IMR-90 (cell line): Measurements from ENCODE around the gene UFSP1. TPM values are rescaled to one million over a fixed set of nuclear protein-coding genes. Genes with fewer than 3 reads are reported as not detected.

Experiments used
- ATAC-seq: fragments of 200-7000 bp; cut with Tn5 transposase; 2 replicates; pipeline ENCODE4 v1.9.1; 2020; ENCODE audit warnings: low read depth, mild to moderate bottlenecking, moderate library complexity
- BruUV-seq: library from RNA; stranded (reverse); fragments of 400-500 nt; replicated peaks from 2 replicates; lab custom pipeline; 2021; lab: Mats Ljungman, UMichigan
- CTCF ChIA-PET: fragments of 300-600 bp; formaldehyde crosslinking; extraction: SDS; loops from one replicate; lab custom pipeline; 2021; ENCODE audit warnings: antibody characterized with exemption; lab: Yijun Ruan, JAX
- POLR2A ChIA-PET: fragments of 300-600 bp; sonication (Branson Sonifier 250); formaldehyde crosslinking; loops from one replicate; lab custom pipeline; 2022; ENCODE audit warnings: antibody characterized with exemption; ENCODE audit not compliant: unreplicated experiment; lab: Charles Lee
- DNase-seq: peaks from one replicate; pipeline ENCODE4 v3.0.0; 2013
- H2AFZ ChIP-seq: replicated peaks from 2 replicates; pipeline ENCODE3; 2013; ENCODE audit warnings: low read length, mild to moderate bottlenecking; ENCODE audit not compliant: poor library complexity
- H2AK5ac ChIP-seq: 2 replicates; pipeline ENCODE4 v1.6.1; 2013; ENCODE audit warnings: low read depth, low read length, inconsistent platforms
- H2AK9ac ChIP-seq: replicated peaks from 2 replicates; pipeline ENCODE3; 2013; ENCODE audit warnings: mild to moderate bottlenecking, low read depth, low read length, moderate library complexity; ENCODE audit not compliant: poor library complexity
- H2BK120ac ChIP-seq: 2 replicates; pipeline ENCODE4 v1.6.1; 2013; ENCODE audit warnings: low read depth, low read length, inconsistent platforms
- H2BK15ac ChIP-seq: 3 replicates; pipeline ENCODE4 v1.6.1; 2013; ENCODE audit warnings: low read depth, low read length, inconsistent platforms
- H2BK20ac ChIP-seq: 2 replicates; pipeline ENCODE4 v1.6.1; 2013; ENCODE audit warnings: low read depth, mild to moderate bottlenecking, inconsistent platforms, low read length, moderate library complexity
- H2BK5ac ChIP-seq: 2 replicates; pipeline ENCODE4 v1.6.1; 2013; ENCODE audit warnings: mild to moderate bottlenecking, low read depth, low read length, inconsistent platforms; ENCODE audit not compliant: poor library complexity, severe bottlenecking
- H3K14ac ChIP-seq: replicated peaks from 2 replicates; pipeline ENCODE4 v1.6.1; 2013; ENCODE audit warnings: low read depth, low read length, inconsistent platforms
- H3K18ac ChIP-seq: 2 replicates; pipeline ENCODE4 v1.6.1; 2013; ENCODE audit warnings: low read depth, low read length, control low read depth
- H3K23ac ChIP-seq: 2 replicates; pipeline ENCODE4 v1.6.1; 2013; ENCODE audit warnings: low read depth, low read length, inconsistent platforms
- H3K27ac ChIP-seq: 2 replicates; pipeline ENCODE4 v1.5.1; 2013; ENCODE audit warnings: mild to moderate bottlenecking, control low read depth, low read length; ENCODE audit not compliant: insufficient read depth
- H3K27me3 ChIP-seq: 2 replicates; pipeline ENCODE4 v1.6.1; 2013; ENCODE audit warnings: low read length; ENCODE audit not compliant: control insufficient read depth, insufficient read depth
- H3K36me3 ChIP-seq: 2 replicates; pipeline ENCODE4 v1.6.1; 2013; ENCODE audit warnings: low read length, mixed read lengths; ENCODE audit not compliant: control insufficient read depth, insufficient read depth
- H3K4ac ChIP-seq: 2 replicates; pipeline ENCODE4 v1.6.1; 2013; ENCODE audit warnings: low read depth, low read length, inconsistent platforms
- H3K4me1 ChIP-seq: 2 replicates; pipeline ENCODE4 v1.6.1; 2013; ENCODE audit warnings: low read length, mixed read lengths; ENCODE audit not compliant: control insufficient read depth, insufficient read depth
- H3K4me2 ChIP-seq: 2 replicates; pipeline ENCODE4 v1.6.1; 2013; ENCODE audit warnings: low read depth, mild to moderate bottlenecking, control low read depth, low read length, moderate library complexity
- H3K4me3 ChIP-seq: 2 replicates; pipeline ENCODE4 v1.5.1; 2013; ENCODE audit warnings: low read depth, mild to moderate bottlenecking, control low read depth, low read length, moderate library complexity; ENCODE audit not compliant: insufficient read depth
- H3K56ac ChIP-seq: 2 replicates; pipeline ENCODE4 v1.6.1; 2013; ENCODE audit warnings: low read length, inconsistent platforms; ENCODE audit not compliant: insufficient read depth; ENCODE audit errors: extremely low read depth
- H3K79me1 ChIP-seq, 2 experiments: 2 replicates each; pipeline ENCODE4 v1.6.1; 2013; ENCODE audit warnings: low read length in 2 of 2, inconsistent platforms in 1 of 2, low read depth in 1 of 2
- H3K9ac ChIP-seq: 2 replicates; pipeline ENCODE4 v1.6.1; 2013; ENCODE audit warnings: low read depth, low read length, control low read depth
- H3K9me1 ChIP-seq: 2 replicates; pipeline ENCODE4 v1.6.1; 2013; ENCODE audit warnings: low read length, inconsistent platforms; ENCODE audit not compliant: insufficient read depth
- H3K9me3 ChIP-seq: 2 replicates; pipeline ENCODE4 v1.6.1; 2013; ENCODE audit warnings: low read length; ENCODE audit not compliant: control insufficient read depth, insufficient read depth
- H4K20me1 ChIP-seq: 2 replicates; pipeline ENCODE4 v1.6.1; 2013; ENCODE audit warnings: low read length, inconsistent platforms; ENCODE audit not compliant: insufficient read depth
- H4K5ac ChIP-seq: 2 replicates; pipeline ENCODE4 v1.6.1; 2013; ENCODE audit warnings: mild to moderate bottlenecking, low read depth, low read length, control low read depth
- H4K8ac ChIP-seq, 2 experiments: 2 replicates each; pipeline ENCODE4 v1.6.1; 2013; ENCODE audit warnings: low read depth in 2 of 2, low read length in 2 of 2, control low read depth in 1 of 2, inconsistent platforms in 1 of 2
- H4K91ac ChIP-seq: 2 replicates; pipeline ENCODE4 v1.6.1; 2013; ENCODE audit warnings: low read depth, low read length, inconsistent platforms; ENCODE audit not compliant: insufficient read depth
- CHD1 ChIP-seq: IDR thresholded peaks from 2 replicates; pipeline ENCODE4 v1.6.1; 2012; ENCODE audit warnings: low read depth, low read length, improper control_type of control experiment
- CTCF ChIP-seq: conservative IDR thresholded peaks from 2 replicates; pipeline ENCODE4 v1.5.1; 2012; ENCODE audit warnings: mild to moderate bottlenecking, low read depth, low read length, improper control_type of control experiment
- MXI1 ChIP-seq: IDR thresholded peaks from 2 replicates; pipeline ENCODE4 v1.6.1; 2012; ENCODE audit warnings: low read depth, mild to moderate bottlenecking, low read length, moderate library complexity, borderline replicate concordance
- RAD21 ChIP-seq: IDR thresholded peaks from 2 replicates; pipeline ENCODE4 v1.6.1; 2012; ENCODE audit warnings: low read length, improper control_type of control experiment
- RCOR1 ChIP-seq: IDR thresholded peaks from 2 replicates; pipeline ENCODE4 v1.6.1; 2012; ENCODE audit warnings: mild to moderate bottlenecking, low read length, improper control_type of control experiment; ENCODE audit not compliant: insufficient replicate concordance
- SMC3 ChIP-seq: fragments of 150-350 bp; IDR thresholded peaks from 2 replicates; pipeline ENCODE4 v1.6.1; 2016; ENCODE audit warnings: low read depth, mild to moderate bottlenecking, antibody characterized with exemption, low read length, moderate library complexity
- USF2 ChIP-seq: fragments of 150-350 bp; IDR thresholded peaks from 2 replicates; pipeline ENCODE4 v1.6.1; 2017; ENCODE audit warnings: mild to moderate bottlenecking, antibody characterized with exemption, low read length, low read depth
- WGBS, 2 experiments: methylation state at CpG; one replicate each; pipeline versions ENCODE4 v1.1.5 to v1.1.7; 2013; ENCODE audit warnings: missing lambda C conversion rate in 2 of 2; ENCODE audit not compliant: insufficient read length in 1 of 2; ENCODE audit errors: extremely low coverage in 2 of 2; 5-methylcytosine and 5-hydroxymethylcytosine counted together
- dilution Hi-C: fragments of 300-500 bp; cut with HindIII; formaldehyde crosslinking; loops from one replicate; pipeline ENCODE4 v1.14.3; 2018; ENCODE audit warnings: low sequenced_read_pairs; ENCODE audit not compliant: unreplicated experiment
- in situ Hi-C: fragments of 300-500 bp; cut with MboI; formaldehyde crosslinking; loops from 3 replicates; pipeline ENCODE4 v1.14.3; 2019; ENCODE audit warnings: low sequenced_read_pairs, inconsistent platforms, mixed read lengths
- intact Hi-C: fragments of 100-400 bp; cut with micrococcal nuclease; formaldehyde crosslinking; loops from 2 replicates; pipeline ENCODE4 v1.10.0; 2022
- polyA plus RNA-seq, 3 experiments: library from polyadenylated mRNA; depleted of rRNA; stranded (reverse); fragments of >200 nt; gene quantifications; 2 replicates each; pipeline ENCODE4 v1.2.3, GENCODE V29; 2012; ENCODE audit warnings: low replicate concordance in 1 of 3
- total RNA-seq: library from RNA; depleted of rRNA; stranded (reverse); fragments of >200 nt; gene quantifications from 2 replicates; pipeline ENCODE4 v1.2.3, GENCODE V29; 2012

UFSP1 gene
- total and polyA plus RNA-seq, 2 of the 4 experiments (the other 2 are of a cell fraction), result 0.36 to 1.0 TPM

GRCh38 chr7:100896732-100897608 is 7.5 kb upstream of the UFSP1 start:
- Histone ChIP-seq H2BK120ac (no peak overlapping the region), H2BK20ac (no peak overlapping the region), H4K5ac (no peak overlapping the region), H4K8ac (no peak overlapping the region), H3K4me1 (no peaks in the 10 kb centered on the region; the same call in 1 of the 2 replicates), H3K23ac (no peak overlapping the region), H3K4me2 (no peak overlapping the region), H3K4ac (no peak overlapping the region), H3K79me1 (no peaks in the 10 kb centered on the region), H3K9ac (no peak overlapping the region), H3K36me3 (no peaks in the 10 kb centered on the region), H3K27ac (no peak overlapping the region), H2BK15ac (no peak overlapping the region), H2BK5ac (no peak overlapping the region), H4K91ac (no peak overlapping the region), H2AFZ (peak overlapping the region; percentile 72), H3K9me3 (peaks cover 2% of the 10 kb centered on the region; the same call in 1 of the 2 replicates), H3K56ac (no peak overlapping the region), H2AK5ac (no peak overlapping the region), H2AK9ac (no peak overlapping the region), H4K20me1 (0 out of 2 replicates have a peak, but pooled peaks cover 4% of the 10 kb centered on the region), H3K18ac (no peak overlapping the region), H3K9me1 (no peaks in the 10 kb centered on the region), H3K4me3 (no peak overlapping the region; the same call in 1 of the 2 replicates), H3K14ac (no peak overlapping the region), H3K27me3 (peaks cover 41% of the 10 kb centered on the region)
- dilution Hi-C loops, result no loop called here
- DNase-seq, result no peak
- 1% methylated on average over 29 of the region's 95 CpGs; no CpG with 5 or more reads in 1 of the 2 experiments for WGBS, 2 experiments
- TF ChIP-seq SMC3, result peak; percentile 67
- TF ChIP-seq RAD21, result peak; percentile 57
- no peak for TF ChIP-seq MXI1
- no peak for TF ChIP-seq USF2
- TF ChIP-seq CHD1, result no peak
- no peak for TF ChIP-seq RCOR1
- TF ChIP-seq CTCF, result peak; percentile 63
- no TSS peak for BruUV-seq
- intact Hi-C loops, result loop anchor here (1.0 to 2.0 kb wide), 3 partner anchors 162 to 296 kb away; no protein-coding TSS in a partner anchor
- CTCF ChIA-PET, result interaction anchor here (0.6 kb wide), 1 partner anchor 161 kb away, joined by 4 read pairs; no protein-coding TSS in a partner anchor
- POLR2A ChIA-PET, result no interaction called here
- peak; percentile 54 for ATAC-seq
- in situ Hi-C loops, result loop anchor here (10.0 kb wide), 1 partner anchor 388 kb away; no protein-coding TSS in a partner anchor
